OCI-LY1 (cell line): ENCODE measurements around the gene SETD9.

Source experiments
- EZH2 ChIP-seq: fragments of 200-600 bp; sonication (generic), shearing (Covaris generic); IDR thresholded peaks from 2 replicates; pipeline ENCODE4 v1.8.0; 2017; ENCODE audit warnings: borderline replicate concordance, mixed run types, mild to moderate bottlenecking, antibody characterized with exemption, low read length, moderate library complexity, mixed read lengths
- TF ChIP-seq, protein P1 (sequence below): fragments of 200-600 bp; sonication (generic), shearing (Covaris generic); IDR thresholded peaks from 2 replicates; pipeline ENCODE4 v1.5.1; 2017; ENCODE audit warnings: mild to moderate bottlenecking, antibody characterized with exemption, low read length, moderate library complexity, mixed read lengths

DNA sequence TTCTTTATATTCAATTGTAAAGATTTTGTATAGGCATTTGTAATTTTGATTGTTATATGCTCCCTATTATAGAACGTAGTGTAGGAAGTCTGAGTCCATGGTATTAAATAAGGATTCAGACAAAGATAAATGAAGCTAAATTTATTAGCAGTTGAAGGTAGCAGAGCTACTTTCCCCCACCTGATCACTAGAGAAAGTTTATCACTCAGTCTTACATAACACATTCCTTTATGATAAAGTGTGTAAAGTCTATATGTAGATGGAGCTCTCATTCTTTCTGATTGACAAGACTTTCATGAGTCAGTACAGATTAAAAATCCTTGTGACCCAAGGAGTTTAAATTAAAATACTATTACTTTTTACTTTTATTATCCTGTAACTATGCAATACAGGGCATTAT, 44.9 kb downstream of the SETD9 start:
- TF ChIP-seq, protein P1, sequence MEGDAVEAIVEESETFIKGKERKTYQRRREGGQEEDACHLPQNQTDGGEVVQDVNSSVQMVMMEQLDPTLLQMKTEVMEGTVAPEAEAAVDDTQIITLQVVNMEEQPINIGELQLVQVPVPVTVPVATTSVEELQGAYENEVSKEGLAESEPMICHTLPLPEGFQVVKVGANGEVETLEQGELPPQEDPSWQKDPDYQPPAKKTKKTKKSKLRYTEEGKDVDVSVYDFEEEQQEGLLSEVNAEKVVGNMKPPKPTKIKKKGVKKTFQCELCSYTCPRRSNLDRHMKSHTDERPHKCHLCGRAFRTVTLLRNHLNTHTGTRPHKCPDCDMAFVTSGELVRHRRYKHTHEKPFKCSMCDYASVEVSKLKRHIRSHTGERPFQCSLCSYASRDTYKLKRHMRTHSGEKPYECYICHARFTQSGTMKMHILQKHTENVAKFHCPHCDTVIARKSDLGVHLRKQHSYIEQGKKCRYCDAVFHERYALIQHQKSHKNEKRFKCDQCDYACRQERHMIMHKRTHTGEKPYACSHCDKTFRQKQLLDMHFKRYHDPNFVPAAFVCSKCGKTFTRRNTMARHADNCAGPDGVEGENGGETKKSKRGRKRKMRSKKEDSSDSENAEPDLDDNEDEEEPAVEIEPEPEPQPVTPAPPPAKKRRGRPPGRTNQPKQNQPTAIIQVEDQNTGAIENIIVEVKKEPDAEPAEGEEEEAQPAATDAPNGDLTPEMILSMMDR: no peak
- TF ChIP-seq EZH2: no peak
